HepG2 (cell line): ENCODE results near the gene TTK. TPM values are rescaled to one million over a fixed set of nuclear protein-coding genes. Genes with fewer than 3 reads are reported as not detected.
A peak's percentile ranks its signal among the peaks of the same experiment; 100 is the strongest.

Source experiments
- GFI1 ChIP-seq: sonication (generic); formaldehyde crosslinking; IDR thresholded peaks from 2 replicates; pipeline ENCODE4 v1.5.0; 2020; ENCODE audit warnings: missing genetic modification reagents, mild to moderate bottlenecking, borderline replicate concordance
- MLXIP ChIP-seq: sonication (generic); formaldehyde crosslinking; IDR thresholded peaks from 2 replicates; pipeline ENCODE4 v1.9.0; 2021; ENCODE audit warnings: missing genetic modification reagents, borderline replicate concordance
- NCOR1 ChIP-seq: fragments of 200-600 bp; sonication (generic); IDR thresholded peaks from 2 replicates; pipeline ENCODE4 v1.7.0; 2017; ENCODE audit warnings: antibody characterized with exemption, low read length, borderline replicate concordance
- NFE2 ChIP-seq: sonication (generic); formaldehyde crosslinking; IDR thresholded peaks from 2 replicates; pipeline ENCODE4 v1.4.0; 2020; ENCODE audit warnings: missing genetic modification reagents
- POLR2G ChIP-seq: fragments of 200-400 bp; formaldehyde crosslinking; IDR thresholded peaks from 2 replicates; pipeline ENCODE4 v1.6.1; 2018; ENCODE audit warnings: mild to moderate bottlenecking, low read depth, low read length, moderate library complexity
- REST ChIP-seq, 2 experiments: IDR thresholded peaks; 2 replicates each; pipeline ENCODE4 v1.6.1; 2011 to 2012; ENCODE audit warnings: low read length in 2 of 2, borderline replicate concordance in 1 of 2, low read depth in 1 of 2, mild to moderate bottlenecking in 1 of 2, moderate library complexity in 1 of 2
- RFXANK ChIP-seq: IDR thresholded peaks from 2 replicates; pipeline ENCODE4 v1.6.1; 2016
- TP53 ChIP-seq: sonication (generic); formaldehyde crosslinking; conservative IDR thresholded peaks from 2 replicates; pipeline ENCODE4 v1.4.0; 2020; ENCODE audit warnings: missing genetic modification reagents
- ZBTB39 ChIP-seq: sonication (generic); formaldehyde crosslinking; IDR thresholded peaks from 2 replicates; pipeline ENCODE4 v1.5.0; 2020; ENCODE audit warnings: missing genetic modification reagents
- ZIK1 ChIP-seq: sonication (generic); formaldehyde crosslinking; IDR thresholded peaks from 2 replicates; pipeline ENCODE4 v1.5.0; 2020; ENCODE audit warnings: mild to moderate bottlenecking, low read depth, missing genetic modification reagents, borderline replicate concordance
- ZNF280D ChIP-seq: sonication (generic); formaldehyde crosslinking; IDR thresholded peaks from 2 replicates; pipeline ENCODE4 v1.5.1; 2020; ENCODE audit warnings: mild to moderate bottlenecking, missing genetic modification reagents
- ZNF496 ChIP-seq: sonication (generic); formaldehyde crosslinking; IDR thresholded peaks from 2 replicates; pipeline ENCODE4 v1.8.1; 2023; ENCODE audit warnings: mild to moderate bottlenecking, moderate library complexity, missing genetic modification reagents; ENCODE audit not compliant: insufficient replicate concordance
- ZNF652 ChIP-seq: IDR thresholded peaks from 2 replicates; pipeline ENCODE4 v1.6.1; 2016; ENCODE audit warnings: low read depth, borderline replicate concordance
- ZNF75D ChIP-seq: sonication (generic); formaldehyde crosslinking; IDR thresholded peaks from 2 replicates; pipeline ENCODE4 v1.8.1; 2023; ENCODE audit warnings: missing genetic modification reagents, mild to moderate bottlenecking, borderline replicate concordance
- polyA plus RNA-seq, 8 experiments: library from polyadenylated mRNA; depleted of rRNA in 3 of 8; stranded (reverse) in 7 of 8; unstranded in 1 of 8; fragments of >200 nt; fragmentation: Illumina TruSeq in 4 of 8; extraction: Trizol in 4 of 8; gene quantifications; 2 replicates each; pipeline versions ENCODE4 v1.2.1 to v1.2.3, GENCODE V29; 2011 to 2016; ENCODE audit warnings: low read depth in 4 of 8, missing spikeins in 1 of 8, mixed read lengths in 1 of 8; ENCODE audit not compliant: insufficient read depth in 1 of 8
- total RNA-seq, 5 experiments: library from RNA; depleted of rRNA; stranded (reverse); fragments of >200 nt; fragmentation: Illumina TruSeq; extraction: Trizol; gene quantifications; 2 replicates each; pipeline ENCODE4 v1.2.3, GENCODE V29; 2016; ENCODE audit warnings: low read depth in 1 of 5

Gene TTK
- total and polyA plus RNA-seq, 2 of the 13 experiments (the other 11 are each of a cell fraction or from before 2014, with no cell fraction given), result 8.6 to 33.2 TPM

GRCh38 chr6:80004173-80005072, at the start of gene TTK (continued):
- TF ChIP-seq ZNF75D (no peak), RFXANK (CRISPR knock-in tag) (no peak), NFE2 (no peak), GFI1 (CRISPR knock-in tag) (no peak), POLR2G (peak; percentile 85), ZNF280D (0 out of 2 replicates have a peak, but pooled peaks have one; percentile 21), TP53 (CRISPR knock-in tag) (no peak), ZIK1 (CRISPR knock-in tag) (no peak), ZNF496 (CRISPR knock-in tag) (no peak), ZBTB39 (CRISPR knock-in tag) (no peak), MLXIP (CRISPR knock-in tag) (no peak), ZNF652 (no peak), REST (IDR thresholded peaks at IDR 0.05; ENCODE audit: borderline replicate concordance in 1 of 2, low read depth in 1 of 2, low read length in 2 of 2) (no peak), NCOR1 (no peak)
